HepG2 (cell line): ENCODE measurements around the gene CAMSAP3. TPM values are rescaled to one million over a fixed set of nuclear protein-coding genes. Genes with fewer than 3 reads are reported as not detected.

Source experiments
- ATF7 ChIP-seq, 2 experiments: fragments of 450-650 bp in 1 of 2; sonication (generic) in 1 of 2; formaldehyde crosslinking in 1 of 2; IDR thresholded peaks; 2 replicates each; pipeline versions ENCODE4 v1.4.0 to v1.6.1; 2016 to 2020; ENCODE audit warnings: antibody characterized with exemption in 1 of 2, mild to moderate bottlenecking in 1 of 2, missing genetic modification reagents in 1 of 2
- CHD4 ChIP-seq: fragments of 200-600 bp; sonication (generic); IDR thresholded peaks from 2 replicates; pipeline ENCODE4 v1.7.0; 2017; ENCODE audit warnings: mild to moderate bottlenecking, low read length, borderline replicate concordance
- FOXC1 ChIP-seq: sonication (generic); formaldehyde crosslinking; IDR thresholded peaks from 2 replicates; pipeline ENCODE4 v1.8.0; 2022; ENCODE audit warnings: mild to moderate bottlenecking, missing genetic modification reagents, borderline replicate concordance
- GABPA ChIP-seq, 2 experiments: IDR thresholded peaks; 2 replicates each; pipeline ENCODE4 v1.6.1; 2011 to 2016; ENCODE audit warnings: low read depth in 2 of 2, low read length in 1 of 2, missing biosample characterization in 1 of 2, missing genetic modification characterization in 1 of 2
- HNRNPUL1 ChIP-seq: fragments of 200-400 bp; formaldehyde crosslinking; IDR thresholded peaks from 2 replicates; pipeline ENCODE4 v1.6.1; 2017; ENCODE audit warnings: low read depth, mild to moderate bottlenecking, low read length, moderate library complexity
- HOXA9 ChIP-seq: sonication (generic); formaldehyde crosslinking; IDR thresholded peaks from 2 replicates; pipeline ENCODE4 v1.8.1; 2022; ENCODE audit warnings: missing genetic modification reagents, mild to moderate bottlenecking, moderate library complexity, borderline replicate concordance
- KAT8 ChIP-seq: IDR thresholded peaks from 2 replicates; pipeline ENCODE4 v1.6.1; 2016; ENCODE audit warnings: missing genetic modification reagents, missing compliant biosample characterization
- KLF13 ChIP-seq: sonication (generic); formaldehyde crosslinking; IDR thresholded peaks from 2 replicates; pipeline ENCODE4 v1.4.0; 2020; ENCODE audit warnings: mild to moderate bottlenecking, missing genetic modification reagents
- MLLT10 ChIP-seq: sonication (generic); formaldehyde crosslinking; IDR thresholded peaks from 2 replicates; pipeline ENCODE4 v1.4.0; 2020; ENCODE audit warnings: missing genetic modification reagents
- PLRG1 ChIP-seq: fragments of 450-650 bp; conservative IDR thresholded peaks from 2 replicates; pipeline ENCODE4 v1.6.1; 2016
- RFXANK ChIP-seq: IDR thresholded peaks from 2 replicates; pipeline ENCODE4 v1.6.1; 2016
- SIN3A ChIP-seq: IDR thresholded peaks from 2 replicates; pipeline ENCODE4 v1.6.1; 2011; ENCODE audit warnings: low read depth, mild to moderate bottlenecking, control low read depth, low read length, borderline replicate concordance
- SIX4 ChIP-seq: sonication (generic); formaldehyde crosslinking; IDR thresholded peaks from 2 replicates; pipeline ENCODE4 v1.4.0; 2020; ENCODE audit warnings: missing genetic modification reagents
- STAT5B ChIP-seq: sonication (generic); formaldehyde crosslinking; IDR thresholded peaks from 2 replicates; pipeline ENCODE4 v1.4.0; 2020; ENCODE audit warnings: missing genetic modification reagents
- ZBTB42 ChIP-seq: sonication (generic); formaldehyde crosslinking; IDR thresholded peaks from 2 replicates; pipeline ENCODE4 v1.5.0; 2020; ENCODE audit warnings: mild to moderate bottlenecking, missing genetic modification reagents
- ZFP62 ChIP-seq: sonication (generic); formaldehyde crosslinking; IDR thresholded peaks from 2 replicates; pipeline ENCODE4 v1.4.0; 2020; ENCODE audit warnings: missing genetic modification reagents
- ZNF281 ChIP-seq: sonication (generic); formaldehyde crosslinking; IDR thresholded peaks from 2 replicates; pipeline ENCODE4 v1.4.0; 2020; ENCODE audit warnings: missing genetic modification reagents, borderline replicate concordance
- ZNF296 ChIP-seq: sonication (generic); formaldehyde crosslinking; conservative IDR thresholded peaks from 2 replicates; pipeline ENCODE4 v1.5.0; 2020; ENCODE audit warnings: mild to moderate bottlenecking, missing genetic modification reagents
- ZNF33B ChIP-seq: sonication (generic); formaldehyde crosslinking; IDR thresholded peaks from 2 replicates; pipeline ENCODE4 v1.5.1; 2020; ENCODE audit warnings: mild to moderate bottlenecking, missing genetic modification reagents
- ZNF616 ChIP-seq: sonication (generic); formaldehyde crosslinking; IDR thresholded peaks from 2 replicates; pipeline ENCODE4 v1.5.0; 2020; ENCODE audit warnings: low read depth, mild to moderate bottlenecking, missing genetic modification reagents
- ZSCAN22 ChIP-seq: sonication (generic); formaldehyde crosslinking; IDR thresholded peaks from 2 replicates; pipeline ENCODE4 v1.4.0; 2020; ENCODE audit warnings: mild to moderate bottlenecking, missing genetic modification reagents
- polyA plus RNA-seq, 8 experiments: library from polyadenylated mRNA; depleted of rRNA in 3 of 8; stranded (reverse) in 7 of 8; unstranded in 1 of 8; fragments of >200 nt; fragmentation: Illumina TruSeq in 4 of 8; extraction: Trizol in 4 of 8; gene quantifications; 2 replicates each; pipeline versions ENCODE4 v1.2.1 to v1.2.3, GENCODE V29; 2011 to 2016; ENCODE audit warnings: low read depth in 4 of 8, missing spikeins in 1 of 8, mixed read lengths in 1 of 8; ENCODE audit not compliant: insufficient read depth in 1 of 8
- total RNA-seq, 5 experiments: library from RNA; depleted of rRNA; stranded (reverse); fragments of >200 nt; fragmentation: Illumina TruSeq; extraction: Trizol; gene quantifications; 2 replicates each; pipeline ENCODE4 v1.2.3, GENCODE V29; 2016; ENCODE audit warnings: low read depth in 1 of 5
- TF ChIP-seq, protein P1 (sequence below): sonication (generic); formaldehyde crosslinking; IDR thresholded peaks from 2 replicates; pipeline ENCODE4 v1.4.0; 2020; ENCODE audit warnings: missing genetic modification reagents
- TF ChIP-seq, protein P2 (sequence below): sonication (generic); formaldehyde crosslinking; conservative IDR thresholded peaks from 2 replicates; pipeline ENCODE4 v1.8.1; 2023; ENCODE audit warnings: missing genetic modification reagents
- TF ChIP-seq, protein P3 (sequence below): sonication (generic); formaldehyde crosslinking; IDR thresholded peaks from 2 replicates; pipeline ENCODE4 v1.5.0; 2020; ENCODE audit warnings: missing genetic modification reagents

CAMSAP3 gene
- total and polyA plus RNA-seq, 2 of the 13 experiments (the other 11 are each of a cell fraction or from before 2014, with no cell fraction given) = 10.8 to 11.8 TPM

- TF ChIP-seq GABPA (IDR thresholded peaks at IDR 0.05; ENCODE audit: low read depth, low read length) (no peak), GABPA (CRISPR knock-in tag; IDR thresholded peaks at IDR 0.05; ENCODE audit: low read depth) (peak; percentile 67), FOXC1 (peak; percentile 94; the same call in 1 of the 2 replicates), ZNF33B (0 out of 2 replicates have a peak, but pooled peaks have one; percentile 46), RFXANK (peak; percentile 95; the same call in 1 of the 2 replicates), MLLT10 (peak; percentile 88; the same call in 1 of the 2 replicates), HNRNPUL1 (no peak), STAT5B (CRISPR knock-in tag) (peak; percentile 99), ZNF296 (CRISPR knock-in tag) (peak; percentile 97), KLF13 (CRISPR knock-in tag) (no peak), HOXA9 (CRISPR knock-in tag) (peak; percentile 95), ZFP62 (no peak), SIN3A (peak; percentile 77; the same call in 1 of the 2 replicates), ZNF281 (CRISPR knock-in tag) (peak; percentile 88), SIX4 (CRISPR knock-in tag) (peak; percentile 95), KAT8 (CRISPR knock-in tag) (peak; percentile 84), ZBTB42 (CRISPR knock-in tag) (peak; percentile 89), ZNF616 (CRISPR knock-in tag) (peak; percentile 95), CHD4 (no peak), ZSCAN22 (CRISPR knock-in tag) (peak; percentile 82; the same call in 1 of the 2 replicates), ATF7 (IDR thresholded peaks at IDR 0.05) (no peak), ATF7 (CRISPR knock-in tag; IDR thresholded peaks at IDR 0.05) (peak; percentile 55; the same call in 1 of the 2 replicates), PLRG1 (no peak)
- TF ChIP-seq, protein P1, sequence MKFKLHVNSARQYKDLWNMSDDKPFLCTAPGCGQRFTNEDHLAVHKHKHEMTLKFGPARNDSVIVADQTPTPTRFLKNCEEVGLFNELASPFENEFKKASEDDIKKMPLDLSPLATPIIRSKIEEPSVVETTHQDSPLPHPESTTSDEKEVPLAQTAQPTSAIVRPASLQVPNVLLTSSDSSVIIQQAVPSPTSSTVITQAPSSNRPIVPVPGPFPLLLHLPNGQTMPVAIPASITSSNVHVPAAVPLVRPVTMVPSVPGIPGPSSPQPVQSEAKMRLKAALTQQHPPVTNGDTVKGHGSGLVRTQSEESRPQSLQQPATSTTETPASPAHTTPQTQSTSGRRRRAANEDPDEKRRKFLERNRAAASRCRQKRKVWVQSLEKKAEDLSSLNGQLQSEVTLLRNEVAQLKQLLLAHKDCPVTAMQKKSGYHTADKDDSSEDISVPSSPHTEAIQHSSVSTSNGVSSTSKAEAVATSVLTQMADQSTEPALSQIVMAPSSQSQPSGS (CRISPR knock-in tag) = peak; percentile 93
- TF ChIP-seq, protein P2, sequence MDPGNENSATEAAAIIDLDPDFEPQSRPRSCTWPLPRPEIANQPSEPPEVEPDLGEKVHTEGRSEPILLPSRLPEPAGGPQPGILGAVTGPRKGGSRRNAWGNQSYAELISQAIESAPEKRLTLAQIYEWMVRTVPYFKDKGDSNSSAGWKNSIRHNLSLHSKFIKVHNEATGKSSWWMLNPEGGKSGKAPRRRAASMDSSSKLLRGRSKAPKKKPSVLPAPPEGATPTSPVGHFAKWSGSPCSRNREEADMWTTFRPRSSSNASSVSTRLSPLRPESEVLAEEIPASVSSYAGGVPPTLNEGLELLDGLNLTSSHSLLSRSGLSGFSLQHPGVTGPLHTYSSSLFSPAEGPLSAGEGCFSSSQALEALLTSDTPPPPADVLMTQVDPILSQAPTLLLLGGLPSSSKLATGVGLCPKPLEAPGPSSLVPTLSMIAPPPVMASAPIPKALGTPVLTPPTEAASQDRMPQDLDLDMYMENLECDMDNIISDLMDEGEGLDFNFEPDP (CRISPR knock-in tag) = peak; percentile 99
- TF ChIP-seq, protein P3, sequence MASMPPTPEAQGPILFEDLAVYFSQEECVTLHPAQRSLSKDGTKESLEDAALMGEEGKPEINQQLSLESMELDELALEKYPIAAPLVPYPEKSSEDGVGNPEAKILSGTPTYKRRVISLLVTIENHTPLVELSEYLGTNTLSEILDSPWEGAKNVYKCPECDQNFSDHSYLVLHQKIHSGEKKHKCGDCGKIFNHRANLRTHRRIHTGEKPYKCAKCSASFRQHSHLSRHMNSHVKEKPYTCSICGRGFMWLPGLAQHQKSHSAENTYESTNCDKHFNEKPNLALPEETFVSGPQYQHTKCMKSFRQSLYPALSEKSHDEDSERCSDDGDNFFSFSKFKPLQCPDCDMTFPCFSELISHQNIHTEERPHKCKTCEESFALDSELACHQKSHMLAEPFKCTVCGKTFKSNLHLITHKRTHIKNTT = no peak
Observed at GRCh38 chr19:7562646-7563393, 32.8 kb upstream of the CAMSAP3 start (continued).
